ENCODE measurements around the gene CAMK1D. TPM values are rescaled to one million over a fixed set of nuclear protein-coding genes. Genes with fewer than 3 reads are reported as not detected.

Gene CAMK1D
- total and polyA plus RNA-seq, 2 of the 8 experiments (the other 6 are each of a cell fraction or from before 2014, with no cell fraction given): 3.5 to 10.6 TPM

- H4K91ac ChIP-seq (replicated peaks; ENCODE audit: insufficient read length, low read length): no peak overlapping the region
- H2BK12ac ChIP-seq (ENCODE audit: low read depth, low read length): no peak overlapping the region
- H3K4me1 ChIP-seq (replicated peaks in 1 of 4; ENCODE audit: control insufficient read depth in 3 of 4, insufficient read depth in 4 of 4, low read length in 3 of 4): peaks cover 0 to 4% (median 0%) of the 10 kb centered on the region in 4 experiments; a peak in 2 of 7 replicates
- H3K79me1 ChIP-seq (ENCODE audit: low read depth, low read length): no peaks in the 10 kb centered on the region; the same call in 1 of the 2 replicates
- no peak overlapping the region for H3K4me2 ChIP-seq (ENCODE audit: insufficient read depth in 1 of 2, low read depth in 2 of 2, low read length in 2 of 2)
- CTCF ChIA-PET (ENCODE audit: partially characterized antibody): interaction anchor here (0.6 to 3.2 kb wide), 7 partner anchors 9 to 417 kb away, joined by 3 to 8 read pairs (median 4); no protein-coding TSS in a partner anchor
- H3K36me3 ChIP-seq (ENCODE audit: control insufficient read depth in 2 of 4, insufficient read depth in 4 of 4, low read length in 3 of 4): no peaks in the 10 kb centered on the region
- H3K27me3 ChIP-seq (replicated peaks in 1 of 4; ENCODE audit: control insufficient read depth in 3 of 4, extremely low read depth in 1 of 4, insufficient read depth in 3 of 4, low read length in 3 of 4): no peaks in the 10 kb centered on the region
- H2BK20ac ChIP-seq (ENCODE audit: low read length): 0 out of 2 replicates have a peak overlapping the region, but pooled peaks have one; percentile 57
- no peak overlapping the region for H2BK5ac ChIP-seq (ENCODE audit: low read depth, low read length)
- H4K5ac ChIP-seq (ENCODE audit: insufficient read length, low read depth, low read length): no peak overlapping the region
- H3K56ac ChIP-seq (replicated peaks; ENCODE audit: insufficient read length, low read depth, low read length): no peak overlapping the region
- no peak overlapping the region for H2AFZ ChIP-seq (ENCODE audit: low read length)
- no peaks in the 10 kb centered on the region for H4K20me1 ChIP-seq (replicated peaks in 1 of 2; ENCODE audit: control insufficient read depth in 1 of 2, insufficient read depth in 2 of 2, low read length in 2 of 2)
- no peaks in the 10 kb centered on the region for H3K79me2 ChIP-seq (ENCODE audit: control insufficient read depth in 1 of 2, insufficient read depth in 2 of 2, low read length in 2 of 2)
- no peak overlapping the region for H3K23ac ChIP-seq (ENCODE audit: insufficient read length)
- no peak overlapping the region for H3K14ac ChIP-seq (ENCODE audit: insufficient read length)
- H2BK120ac ChIP-seq (replicated peaks; ENCODE audit: low read depth, low read length): no peak overlapping the region
- no peak for FAIRE-seq
- H3K9me3 ChIP-seq (ENCODE audit: insufficient read depth in 2 of 2, low read depth in 1 of 2, low read length in 1 of 2): no peaks in the 10 kb centered on the region
- no peak overlapping the region for H2AK5ac ChIP-seq (ENCODE audit: low read depth, low read length)
- WGBS, 2 experiments (ENCODE audit: extremely low coverage in 1 of 2, insufficient coverage in 1 of 2, insufficient read length in 1 of 2, insufficient replicate concordance in 2 of 2, low coverage in 1 of 2, low lambda C conversion rate in 2 of 2, missing lambda C conversion rate in 1 of 2): 91% methylated on average over 14 of the region's 14 CpGs; no CpG with 5 or more reads in 1 of the 2 experiments
- H3K27ac ChIP-seq (ENCODE audit: low read depth, low read length): no peak overlapping the region; the same call in 1 of the 2 replicates
- peak overlapping the region; percentile 11; the same call in 1 of the 2 replicates for H4K8ac ChIP-seq (ENCODE audit: extremely low read depth, insufficient read depth, low read length)
- no peak overlapping the region for H3K4me3 ChIP-seq (ENCODE audit: extremely low read depth in 1 of 4, insufficient read depth in 2 of 4, low read depth in 3 of 4, low read length in 4 of 4)
- POLR2A ChIA-PET (ENCODE audit: partially characterized antibody): no interaction called here
- H3K18ac ChIP-seq (ENCODE audit: extremely low read depth, low read length): no peak overlapping the region
- H3K23me2 ChIP-seq (ENCODE audit: low read depth, low read length): 0 out of 2 replicates have a peak, but pooled peaks cover 3% of the 10 kb centered on the region
- DNase-seq (ENCODE audit: low read depth in 1 of 2, low spot score in 2 of 2): no peak
- no peak overlapping the region for H2BK15ac ChIP-seq (ENCODE audit: low read length)
- no peak overlapping the region for H3K9ac ChIP-seq (replicated peaks in 1 of 4; ENCODE audit: extremely low read depth in 1 of 4, low read depth in 3 of 4, low read length in 3 of 4)
- H3K4ac ChIP-seq (replicated peaks; ENCODE audit: insufficient read length, low read depth, low read length): no peak overlapping the region
- TF ChIP-seq, protein P1, sequence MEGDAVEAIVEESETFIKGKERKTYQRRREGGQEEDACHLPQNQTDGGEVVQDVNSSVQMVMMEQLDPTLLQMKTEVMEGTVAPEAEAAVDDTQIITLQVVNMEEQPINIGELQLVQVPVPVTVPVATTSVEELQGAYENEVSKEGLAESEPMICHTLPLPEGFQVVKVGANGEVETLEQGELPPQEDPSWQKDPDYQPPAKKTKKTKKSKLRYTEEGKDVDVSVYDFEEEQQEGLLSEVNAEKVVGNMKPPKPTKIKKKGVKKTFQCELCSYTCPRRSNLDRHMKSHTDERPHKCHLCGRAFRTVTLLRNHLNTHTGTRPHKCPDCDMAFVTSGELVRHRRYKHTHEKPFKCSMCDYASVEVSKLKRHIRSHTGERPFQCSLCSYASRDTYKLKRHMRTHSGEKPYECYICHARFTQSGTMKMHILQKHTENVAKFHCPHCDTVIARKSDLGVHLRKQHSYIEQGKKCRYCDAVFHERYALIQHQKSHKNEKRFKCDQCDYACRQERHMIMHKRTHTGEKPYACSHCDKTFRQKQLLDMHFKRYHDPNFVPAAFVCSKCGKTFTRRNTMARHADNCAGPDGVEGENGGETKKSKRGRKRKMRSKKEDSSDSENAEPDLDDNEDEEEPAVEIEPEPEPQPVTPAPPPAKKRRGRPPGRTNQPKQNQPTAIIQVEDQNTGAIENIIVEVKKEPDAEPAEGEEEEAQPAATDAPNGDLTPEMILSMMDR (IDR thresholded peaks at IDR 0.05; ENCODE audit: control extremely low read depth in 1 of 3, insufficient read depth in 1 of 3, low read depth in 1 of 3, low read length in 3 of 3): no peak
- no peak for TF ChIP-seq CHD2 (IDR thresholded peaks at IDR 0.05; ENCODE audit: low read length)
- no peak for TF ChIP-seq RBBP5 (IDR thresholded peaks at IDR 0.05; ENCODE audit: borderline replicate concordance, low read depth, low read length)
- no peak for TF ChIP-seq TBP (IDR thresholded peaks at IDR 0.05; ENCODE audit: low read depth, low read length)
- no peak for TF ChIP-seq CEBPB (IDR thresholded peaks at IDR 0.05; ENCODE audit: low read depth, low read length)
- TF ChIP-seq ASH2L (IDR thresholded peaks at IDR 0.05; ENCODE audit: low read length): no peak
- no peak for TF ChIP-seq GTF2F1 (IDR thresholded peaks at IDR 0.05; ENCODE audit: borderline replicate concordance, low read depth, low read length)
- TF ChIP-seq HDAC6 (IDR thresholded peaks at IDR 0.05; ENCODE audit: low read depth, low read length): no peak
- TF ChIP-seq JUN (IDR thresholded peaks at IDR 0.05; ENCODE audit: low read depth, low read length): no peak
These were observed 282.6 kb downstream of the CAMK1D start for GRCh38 chr10:12631787-12632562.

Data from H1 (cell line).